GM12801 (cell line): ENCODE results near the gene MEAK7.

Experiments
- CTCF ChIP-seq: IDR thresholded peaks from one replicate; pipeline ENCODE4 v1.5.1; 2011; ENCODE audit warnings: control low read depth; ENCODE audit not compliant: insufficient read length; ENCODE audit errors: extremely low read depth

The MEAK7 gene

GRCh38 chr16:84531671-84532111 is 27.2 kb upstream of the MEAK7 start:
- TF ChIP-seq CTCF = no peak

- TF ChIP-seq CTCF = no peak
Observed at GRCh38 chr16:84530590-84530989, 26.1 kb upstream of the MEAK7 start.

GRCh38 chr16:84529607-84530006 is 25.1 kb upstream of the MEAK7 start:
- TF ChIP-seq CTCF = no peak

GRCh38 chr16:84528322-84528721 is 23.9 kb upstream of the MEAK7 start:
- no peak for TF ChIP-seq CTCF

- no peak for TF ChIP-seq CTCF
Observed at GRCh38 chr16:84527532-84528269, 23.2 kb upstream of the MEAK7 start.

- no peak for TF ChIP-seq CTCF
Observed at GRCh38 chr16:84526794-84527531, 22.5 kb upstream of the MEAK7 start.

- TF ChIP-seq CTCF = no peak
Observed at GRCh38 chr16:84524346-84524920, 20.0 kb upstream of the MEAK7 start.
